ENCODE measurements around the gene SMYD3. TPM values are rescaled to one million over a fixed set of nuclear protein-coding genes. Genes with fewer than 3 reads are reported as not detected.

SMYD3 gene
- total RNA-seq, 1 donor from 2014 or later: 24.2 TPM

DNA sequence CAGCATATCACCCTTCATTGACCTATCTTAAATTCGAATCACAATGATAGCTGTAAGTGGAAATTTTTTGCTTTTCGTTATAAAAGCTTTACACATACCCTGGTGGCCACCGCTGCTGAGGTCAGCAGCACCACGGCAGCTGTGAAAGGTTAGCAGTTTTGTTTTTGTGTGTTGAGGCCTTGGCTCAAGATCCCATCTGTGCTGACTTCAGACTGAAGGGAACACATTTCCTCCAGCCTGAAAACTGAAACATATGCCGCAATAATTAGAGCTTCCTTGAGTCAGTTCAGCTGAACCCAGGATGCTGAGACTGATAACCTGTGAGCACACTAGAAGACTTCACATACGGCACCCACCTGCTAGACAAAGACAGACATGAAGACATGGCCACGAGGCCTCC is 103.0 kb downstream of the SMYD3 start:
- no peak overlapping the region for H3K4me3 Mint-ChIP-seq
- no peak for DNase-seq (ENCODE audit: low read depth, low spot score)
- TF ChIP-seq, protein P1, sequence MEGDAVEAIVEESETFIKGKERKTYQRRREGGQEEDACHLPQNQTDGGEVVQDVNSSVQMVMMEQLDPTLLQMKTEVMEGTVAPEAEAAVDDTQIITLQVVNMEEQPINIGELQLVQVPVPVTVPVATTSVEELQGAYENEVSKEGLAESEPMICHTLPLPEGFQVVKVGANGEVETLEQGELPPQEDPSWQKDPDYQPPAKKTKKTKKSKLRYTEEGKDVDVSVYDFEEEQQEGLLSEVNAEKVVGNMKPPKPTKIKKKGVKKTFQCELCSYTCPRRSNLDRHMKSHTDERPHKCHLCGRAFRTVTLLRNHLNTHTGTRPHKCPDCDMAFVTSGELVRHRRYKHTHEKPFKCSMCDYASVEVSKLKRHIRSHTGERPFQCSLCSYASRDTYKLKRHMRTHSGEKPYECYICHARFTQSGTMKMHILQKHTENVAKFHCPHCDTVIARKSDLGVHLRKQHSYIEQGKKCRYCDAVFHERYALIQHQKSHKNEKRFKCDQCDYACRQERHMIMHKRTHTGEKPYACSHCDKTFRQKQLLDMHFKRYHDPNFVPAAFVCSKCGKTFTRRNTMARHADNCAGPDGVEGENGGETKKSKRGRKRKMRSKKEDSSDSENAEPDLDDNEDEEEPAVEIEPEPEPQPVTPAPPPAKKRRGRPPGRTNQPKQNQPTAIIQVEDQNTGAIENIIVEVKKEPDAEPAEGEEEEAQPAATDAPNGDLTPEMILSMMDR (conservative IDR thresholded peaks at IDR 0.05): no peak
- H3K4me1 Mint-ChIP-seq: peaks cover 5% of the 10 kb centered on the region
- no peaks in the 10 kb centered on the region for H3K27me3 Mint-ChIP-seq (ENCODE audit: low read depth)
- no peaks in the 10 kb centered on the region for H3K36me3 Mint-ChIP-seq (ENCODE audit: low read depth)
- H3K9me3 Mint-ChIP-seq: no peaks in the 10 kb centered on the region
- H3K27ac Mint-ChIP-seq (ENCODE audit: unreplicated experiment): peak overlapping the region; percentile 4

GRCh38 chr1:246398126-246398813 is 108.8 kb downstream of the SMYD3 start:
- DNase-seq (ENCODE audit: low read depth, low spot score): no peak
- no peak overlapping the region for H3K4me3 Mint-ChIP-seq
- no peaks in the 10 kb centered on the region for H3K9me3 Mint-ChIP-seq
- TF ChIP-seq, protein P1 (conservative IDR thresholded peaks at IDR 0.05): no peak
- H3K4me1 Mint-ChIP-seq: peaks cover 7% of the 10 kb centered on the region
- no peaks in the 10 kb centered on the region for H3K36me3 Mint-ChIP-seq (ENCODE audit: low read depth)
- H3K27me3 Mint-ChIP-seq (ENCODE audit: low read depth): no peaks in the 10 kb centered on the region
- no peak overlapping the region for H3K27ac Mint-ChIP-seq (ENCODE audit: unreplicated experiment)

DNA sequence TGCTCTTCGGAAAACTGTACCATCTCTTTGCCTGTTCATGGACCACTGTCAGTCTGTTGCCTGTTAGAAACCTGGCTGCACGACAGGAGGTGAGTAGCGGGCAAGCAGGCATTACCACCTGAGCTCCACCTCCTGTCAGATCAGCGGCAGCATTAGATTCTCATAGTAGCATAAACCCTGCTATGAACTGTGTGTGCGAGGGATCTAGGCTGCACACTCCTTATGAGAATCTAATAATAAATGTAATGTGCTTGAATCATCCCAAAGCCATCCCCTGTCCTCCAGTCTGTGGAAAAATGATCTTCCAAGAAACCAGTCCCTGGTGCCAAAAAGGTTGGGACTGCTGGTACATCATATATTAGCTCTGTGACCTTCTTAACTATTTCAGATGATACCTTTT is 110.0 kb downstream of the SMYD3 start:
- Mint-ChIP-seq H3K36me3 (ENCODE audit: low read depth) (peaks cover under 1% of the 10 kb centered on the region), H3K9me3 (peaks cover under 1% of the 10 kb centered on the region), H3K27ac (ENCODE audit: unreplicated experiment) (no peak overlapping the region), H3K4me1 (peaks cover 7% of the 10 kb centered on the region), H3K27me3 (ENCODE audit: low read depth) (no peaks in the 10 kb centered on the region), H3K4me3 (no peak overlapping the region)
- DNase-seq (ENCODE audit: low read depth, low spot score): no peak
- TF ChIP-seq, protein P1 (conservative IDR thresholded peaks at IDR 0.05): no peak

- H3K27me3 Mint-ChIP-seq (ENCODE audit: low read depth): no peaks in the 10 kb centered on the region
- TF ChIP-seq, protein P1 (conservative IDR thresholded peaks at IDR 0.05): no peak
- peaks cover 8% of the 10 kb centered on the region for H3K36me3 Mint-ChIP-seq (ENCODE audit: low read depth)
- no peak overlapping the region for H3K27ac Mint-ChIP-seq (ENCODE audit: unreplicated experiment)
- no peak for DNase-seq (ENCODE audit: low read depth, low spot score)
- H3K4me3 Mint-ChIP-seq: no peak overlapping the region
- peaks cover 7% of the 10 kb centered on the region for H3K4me1 Mint-ChIP-seq
- peaks cover 7% of the 10 kb centered on the region for H3K9me3 Mint-ChIP-seq
These were observed 110.8 kb downstream of the SMYD3 start for GRCh38 chr1:246396322-246396721.

GRCh38 chr1:246394121-246394520 is 113.0 kb downstream of the SMYD3 start:
- Mint-ChIP-seq H3K9me3 (peaks cover 10% of the 10 kb centered on the region), H3K4me1 (peaks cover 7% of the 10 kb centered on the region), H3K4me3 (no peak overlapping the region), H3K36me3 (ENCODE audit: low read depth) (peaks cover 12% of the 10 kb centered on the region), H3K27me3 (ENCODE audit: low read depth) (no peaks in the 10 kb centered on the region), H3K27ac (ENCODE audit: unreplicated experiment) (no peak overlapping the region)
- no peak for DNase-seq (ENCODE audit: low read depth, low spot score)
- TF ChIP-seq, protein P1 (conservative IDR thresholded peaks at IDR 0.05): no peak
